SH-SY5Y (cell line): ENCODE measurements around the gene PIGO.

Source experiments
- GATA2 ChIP-seq: IDR thresholded peaks from 2 replicates; pipeline ENCODE4 v1.6.1; 2011; ENCODE audit warnings: mild to moderate bottlenecking, low read depth, low read length
- GATA3 ChIP-seq: IDR thresholded peaks from 2 replicates; pipeline ENCODE4 v1.6.1; 2011; ENCODE audit warnings: low read depth, mild to moderate bottlenecking, low read length, moderate library complexity

DNA sequence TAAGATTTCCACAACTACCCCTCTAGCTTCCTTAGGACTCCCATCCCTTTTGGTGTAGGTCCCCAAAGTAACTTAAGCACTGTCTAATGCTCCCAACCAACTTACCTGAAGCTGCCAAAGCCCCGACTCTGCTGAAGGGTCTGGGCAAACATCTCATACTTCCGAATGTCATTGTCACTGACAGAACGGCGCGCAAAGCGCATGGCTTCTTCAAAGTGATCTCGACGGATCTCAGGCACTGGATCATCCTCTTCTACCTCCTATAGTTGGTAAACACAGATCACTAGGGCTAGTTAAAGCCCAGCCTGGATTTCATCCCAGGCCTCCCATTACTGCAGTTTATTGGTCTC is 39.1 kb downstream of the PIGO start:
- TF ChIP-seq GATA3 (no peak), GATA2 (no peak)
